Measurements from ENCODE around the gene CAPZB.

CAPZB gene

DNA sequence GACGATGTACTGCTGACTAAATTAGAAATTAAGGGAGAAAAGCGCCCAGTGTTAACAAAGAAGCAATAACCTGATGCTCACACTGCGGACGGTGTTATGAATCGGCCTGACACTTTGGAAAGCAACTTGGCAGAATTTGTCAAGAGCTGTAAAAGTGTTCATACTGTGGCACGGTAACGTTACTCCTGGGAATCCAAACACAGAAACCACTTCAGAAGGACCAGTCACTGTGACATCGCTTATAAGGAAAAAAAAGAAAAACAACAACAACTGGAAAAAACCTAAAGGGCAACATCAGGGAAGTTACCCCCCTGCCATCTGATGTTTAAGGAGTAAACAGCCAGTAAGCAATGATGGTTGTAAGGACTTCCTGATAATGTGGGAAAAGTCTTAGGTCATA, 27.7 kb downstream of the CAPZB start:
- H3K9me2 ChIP-seq (replicated peaks; ENCODE audit: insufficient read depth, low read length) = no peaks in the 10 kb centered on the region
- peaks cover 28% of the 10 kb centered on the region for H4K20me1 ChIP-seq (ENCODE audit: insufficient read depth, low read length)
- H3F3A ChIP-seq (ENCODE audit: insufficient read depth, low read length) = no peaks in the 10 kb centered on the region
- H2AFZ ChIP-seq (ENCODE audit: low read length) = no peak overlapping the region
- TF ChIP-seq, protein P1, sequence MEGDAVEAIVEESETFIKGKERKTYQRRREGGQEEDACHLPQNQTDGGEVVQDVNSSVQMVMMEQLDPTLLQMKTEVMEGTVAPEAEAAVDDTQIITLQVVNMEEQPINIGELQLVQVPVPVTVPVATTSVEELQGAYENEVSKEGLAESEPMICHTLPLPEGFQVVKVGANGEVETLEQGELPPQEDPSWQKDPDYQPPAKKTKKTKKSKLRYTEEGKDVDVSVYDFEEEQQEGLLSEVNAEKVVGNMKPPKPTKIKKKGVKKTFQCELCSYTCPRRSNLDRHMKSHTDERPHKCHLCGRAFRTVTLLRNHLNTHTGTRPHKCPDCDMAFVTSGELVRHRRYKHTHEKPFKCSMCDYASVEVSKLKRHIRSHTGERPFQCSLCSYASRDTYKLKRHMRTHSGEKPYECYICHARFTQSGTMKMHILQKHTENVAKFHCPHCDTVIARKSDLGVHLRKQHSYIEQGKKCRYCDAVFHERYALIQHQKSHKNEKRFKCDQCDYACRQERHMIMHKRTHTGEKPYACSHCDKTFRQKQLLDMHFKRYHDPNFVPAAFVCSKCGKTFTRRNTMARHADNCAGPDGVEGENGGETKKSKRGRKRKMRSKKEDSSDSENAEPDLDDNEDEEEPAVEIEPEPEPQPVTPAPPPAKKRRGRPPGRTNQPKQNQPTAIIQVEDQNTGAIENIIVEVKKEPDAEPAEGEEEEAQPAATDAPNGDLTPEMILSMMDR (IDR thresholded peaks at IDR 0.05; ENCODE audit: low read length) = no peak
- TF ChIP-seq EZH2 (optimal IDR thresholded peaks at IDR 0.05; ENCODE audit: low read depth, low read length) (no peak), EZH2phosphoT487 (IDR thresholded peaks at IDR 0.05; ENCODE audit: low read length) (no peak)
- no peak overlapping the region for H3K9ac ChIP-seq (ENCODE audit: low read length)
- H3K27ac ChIP-seq (ENCODE audit: low read length) = no peak overlapping the region
- H3K27me3 ChIP-seq (replicated peaks; ENCODE audit: insufficient read depth, low read length) = no peaks in the 10 kb centered on the region
- no peak overlapping the region for H3K4me3 ChIP-seq (ENCODE audit: low read length)
- DNase-seq = no peak
- peaks cover 11% of the 10 kb centered on the region for H3K4me1 ChIP-seq (ENCODE audit: low read length)
- H3K4me2 ChIP-seq (ENCODE audit: low read depth, low read length) = no peak overlapping the region
- H3K9me3 ChIP-seq (replicated peaks; ENCODE audit: insufficient read depth, low read length) = no peaks in the 10 kb centered on the region
- peaks cover 94% of the 10 kb centered on the region for H3K79me2 ChIP-seq (ENCODE audit: low read length)
- no peaks in the 10 kb centered on the region for H3K36me3 ChIP-seq (replicated peaks; ENCODE audit: insufficient read depth, low read length)

DNA sequence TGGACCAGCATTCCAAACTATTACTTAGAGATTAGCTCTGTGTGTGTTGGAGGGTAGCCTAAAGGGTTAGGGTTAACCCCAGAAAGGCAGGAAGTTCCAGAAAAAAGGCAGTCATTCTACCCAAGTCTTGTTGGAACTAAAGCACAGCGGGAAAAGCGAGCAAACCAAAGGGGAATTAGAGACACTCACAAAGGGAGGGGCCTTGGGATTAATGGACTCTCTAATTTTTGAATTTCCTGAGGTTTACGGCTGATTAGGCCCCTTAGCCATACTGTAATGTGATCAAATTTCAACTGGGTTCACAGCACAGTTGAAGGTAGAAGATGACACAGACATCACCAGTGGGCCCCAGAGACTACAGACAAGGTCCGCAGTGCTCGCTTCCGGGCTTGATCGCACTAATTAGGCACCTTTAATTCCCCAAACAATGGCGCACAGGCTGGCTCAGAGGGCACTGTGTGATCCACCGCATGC, 28.3 kb downstream of the CAPZB start:
- Histone ChIP-seq H3K9me3 (replicated peaks; ENCODE audit: insufficient read depth, low read length) (no peaks in the 10 kb centered on the region), H4K20me1 (ENCODE audit: insufficient read depth, low read length) (peaks cover 31% of the 10 kb centered on the region), H3K27me3 (replicated peaks; ENCODE audit: insufficient read depth, low read length) (no peaks in the 10 kb centered on the region), H3K4me2 (ENCODE audit: low read depth, low read length) (no peak overlapping the region), H3K9me2 (replicated peaks; ENCODE audit: insufficient read depth, low read length) (no peaks in the 10 kb centered on the region), H3K36me3 (replicated peaks; ENCODE audit: insufficient read depth, low read length) (no peaks in the 10 kb centered on the region), H2AFZ (ENCODE audit: low read length) (no peak overlapping the region), H3F3A (ENCODE audit: insufficient read depth, low read length) (no peaks in the 10 kb centered on the region), H3K4me1 (ENCODE audit: low read length) (peaks cover 8% of the 10 kb centered on the region), H3K4me3 (ENCODE audit: low read length) (no peak overlapping the region), H3K79me2 (ENCODE audit: low read length) (peaks cover 96% of the 10 kb centered on the region), H3K27ac (ENCODE audit: low read length) (no peak overlapping the region), H3K9ac (ENCODE audit: low read length) (no peak overlapping the region)
- TF ChIP-seq EZH2 (optimal IDR thresholded peaks at IDR 0.05; ENCODE audit: low read depth, low read length) = no peak
- TF ChIP-seq, protein P1 (IDR thresholded peaks at IDR 0.05; ENCODE audit: low read length) = no peak
- no peak for TF ChIP-seq EZH2phosphoT487 (IDR thresholded peaks at IDR 0.05; ENCODE audit: low read length)
- no peak for DNase-seq

DNA sequence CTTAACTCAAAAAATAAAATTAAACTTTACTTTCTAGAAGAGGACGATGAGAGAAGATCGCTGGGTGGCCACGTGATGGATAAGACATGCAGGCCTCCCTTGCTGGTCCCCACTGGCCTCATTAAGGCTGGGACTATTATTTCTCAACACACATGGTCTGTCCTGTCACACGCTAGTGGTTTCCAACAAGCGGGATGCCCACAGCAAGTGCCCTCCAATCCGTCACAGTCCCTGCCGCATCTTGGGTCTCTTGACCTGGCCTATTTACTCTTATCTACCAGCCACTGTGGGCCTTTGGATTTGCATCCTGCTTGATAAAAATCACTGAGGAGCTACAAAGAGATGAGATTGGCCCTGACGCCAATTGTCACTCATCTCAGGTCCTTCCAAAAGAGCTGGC, 30.0 kb downstream of the CAPZB start:
- no peak for DNase-seq
- Histone ChIP-seq H3K4me2 (ENCODE audit: low read depth, low read length) (no peak overlapping the region), H3K27ac (ENCODE audit: low read length) (no peak overlapping the region), H3K4me3 (ENCODE audit: low read length) (no peak overlapping the region), H4K20me1 (ENCODE audit: insufficient read depth, low read length) (peaks cover 32% of the 10 kb centered on the region), H3K4me1 (ENCODE audit: low read length) (peaks cover 8% of the 10 kb centered on the region), H2AFZ (ENCODE audit: low read length) (no peak overlapping the region), H3K79me2 (ENCODE audit: low read length) (peaks cover 94% of the 10 kb centered on the region), H3K27me3 (replicated peaks; ENCODE audit: insufficient read depth, low read length) (no peaks in the 10 kb centered on the region), H3K9me2 (replicated peaks; ENCODE audit: insufficient read depth, low read length) (no peaks in the 10 kb centered on the region), H3K9me3 (replicated peaks; ENCODE audit: insufficient read depth, low read length) (no peaks in the 10 kb centered on the region), H3K9ac (ENCODE audit: low read length) (no peak overlapping the region), H3K36me3 (replicated peaks; ENCODE audit: insufficient read depth, low read length) (no peaks in the 10 kb centered on the region), H3F3A (ENCODE audit: insufficient read depth, low read length) (no peaks in the 10 kb centered on the region)
- TF ChIP-seq EZH2 (optimal IDR thresholded peaks at IDR 0.05; ENCODE audit: low read depth, low read length) = no peak
- no peak for TF ChIP-seq EZH2phosphoT487 (IDR thresholded peaks at IDR 0.05; ENCODE audit: low read length)
- TF ChIP-seq, protein P1 (IDR thresholded peaks at IDR 0.05; ENCODE audit: low read length) = no peak
